Activated T-cell treated with anti-CD3 and anti-CD28 coated beads, Interleukin-2, amount 50 U/mL, for 24 hours (primary cell): ENCODE measurements around the gene SLC2A4RG.

ENCODE experiments used
- DNase-seq: peaks from one replicate; pipeline ENCODE4 v3.0.0-alpha.2; 2020
- H3K27ac Mint-ChIP-seq: 2 replicates; pipeline ENCODE4 v1.8.0; 2020; ENCODE audit warnings: mild to moderate bottlenecking, mixed read lengths
- H3K27me3 Mint-ChIP-seq: 2 replicates; pipeline ENCODE4 v1.8.0; 2020; ENCODE audit warnings: mixed read lengths
- H3K36me3 Mint-ChIP-seq: 2 replicates; pipeline ENCODE4 v1.8.0; 2020; ENCODE audit warnings: low read depth, mixed read lengths
- H3K4me1 Mint-ChIP-seq: 2 replicates; pipeline ENCODE4 v1.8.0; 2020; ENCODE audit warnings: low read depth, mixed read lengths
- H3K4me3 Mint-ChIP-seq: 2 replicates; pipeline ENCODE4 v1.8.0; 2020; ENCODE audit warnings: mild to moderate bottlenecking, moderate library complexity, mixed read lengths
- H3K9me3 Mint-ChIP-seq: 2 replicates; pipeline ENCODE4 v1.8.0; 2020; ENCODE audit warnings: mixed read lengths

Gene SLC2A4RG

GRCh38 chr20:63703976-63704748 is 35.4 kb upstream of the SLC2A4RG start:
- peaks cover 73% of the 10 kb centered on the region for H3K36me3 Mint-ChIP-seq
- no peak for DNase-seq
- peak overlapping the region; percentile 76 for H3K27ac Mint-ChIP-seq
- H3K4me1 Mint-ChIP-seq = peaks cover 41% of the 10 kb centered on the region
- no peaks in the 10 kb centered on the region for H3K9me3 Mint-ChIP-seq
- no peak overlapping the region for H3K4me3 Mint-ChIP-seq
- no peaks in the 10 kb centered on the region for H3K27me3 Mint-ChIP-seq

- no peaks in the 10 kb centered on the region for H3K9me3 Mint-ChIP-seq
- H3K36me3 Mint-ChIP-seq = peaks cover 72% of the 10 kb centered on the region
- H3K27me3 Mint-ChIP-seq = no peaks in the 10 kb centered on the region
- no peak overlapping the region for H3K4me3 Mint-ChIP-seq
- no peak for DNase-seq
- H3K27ac Mint-ChIP-seq = peak overlapping the region; percentile 93
- peaks cover 39% of the 10 kb centered on the region for H3K4me1 Mint-ChIP-seq
Measured at GRCh38 chr20:63704749-63705117, 34.8 kb upstream of the SLC2A4RG start.

GRCh38 chr20:63705232-63706026 is 34.1 kb upstream of the SLC2A4RG start:
- DNase-seq = no peak
- peaks cover 41% of the 10 kb centered on the region for H3K4me1 Mint-ChIP-seq
- peak overlapping the region; percentile 93 for H3K27ac Mint-ChIP-seq
- peak overlapping the region; percentile 95 for H3K4me3 Mint-ChIP-seq
- H3K36me3 Mint-ChIP-seq = peaks cover 73% of the 10 kb centered on the region
- H3K27me3 Mint-ChIP-seq = no peaks in the 10 kb centered on the region
- H3K9me3 Mint-ChIP-seq = no peaks in the 10 kb centered on the region

- Mint-ChIP-seq H3K4me1 (peaks cover 44% of the 10 kb centered on the region), H3K4me3 (peak overlapping the region; percentile 95), H3K27ac (peak overlapping the region; percentile 93), H3K36me3 (peaks cover 78% of the 10 kb centered on the region), H3K9me3 (no peaks in the 10 kb centered on the region), H3K27me3 (no peaks in the 10 kb centered on the region)
- no peak for DNase-seq
Measured at GRCh38 chr20:63706027-63706695, 33.4 kb upstream of the SLC2A4RG start.

GRCh38 chr20:63706852-63707557 is 32.6 kb upstream of the SLC2A4RG start:
- peaks cover 85% of the 10 kb centered on the region for H3K36me3 Mint-ChIP-seq

GRCh38 chr20:63707558-63708300 is 31.8 kb upstream of the SLC2A4RG start, which contains the start of the genes ARFRP1 and ZGPAT:
Gene ARFRP1 (minus strand): TSS chr20:63707976. CDS start chr20:63707091, 885 bp downstream.
Gene ZGPAT (plus strand): TSS chr20:63708039. CDS start chr20:63708581, 542 bp downstream.
- peaks cover 52% of the 10 kb centered on the region for H3K4me1 Mint-ChIP-seq
- no peaks in the 10 kb centered on the region for H3K9me3 Mint-ChIP-seq
- H3K36me3 Mint-ChIP-seq = peaks cover 85% of the 10 kb centered on the region
- no peaks in the 10 kb centered on the region for H3K27me3 Mint-ChIP-seq
- DNase-seq = peak; percentile 93
- peak within 1 kb of the TSS; percentile 93 for H3K27ac Mint-ChIP-seq
- peak within 1 kb of the TSS; percentile 95 for H3K4me3 Mint-ChIP-seq

More at GRCh38 chr20:63706852-63707557, 32.6 kb upstream of the SLC2A4RG start:
- peak overlapping the region; percentile 95 for H3K4me3 Mint-ChIP-seq
- peak overlapping the region; percentile 93 for H3K27ac Mint-ChIP-seq
- H3K27me3 Mint-ChIP-seq = no peaks in the 10 kb centered on the region
- peak; percentile 77 for DNase-seq
- no peaks in the 10 kb centered on the region for H3K9me3 Mint-ChIP-seq
- H3K4me1 Mint-ChIP-seq = peaks cover 50% of the 10 kb centered on the region

- peak overlapping the region; percentile 91 for H3K27ac Mint-ChIP-seq
- no peaks in the 10 kb centered on the region for H3K9me3 Mint-ChIP-seq
- no peak for DNase-seq
- no peaks in the 10 kb centered on the region for H3K27me3 Mint-ChIP-seq
- peaks cover 54% of the 10 kb centered on the region for H3K4me1 Mint-ChIP-seq
- H3K4me3 Mint-ChIP-seq = peak overlapping the region; percentile 95
- peaks cover 86% of the 10 kb centered on the region for H3K36me3 Mint-ChIP-seq
Measured at GRCh38 chr20:63708301-63709148, 31.1 kb upstream of the SLC2A4RG start.

GRCh38 chr20:63709149-63709527 is 30.4 kb upstream of the SLC2A4RG start:
- no peak for DNase-seq
- peaks cover 85% of the 10 kb centered on the region for H3K36me3 Mint-ChIP-seq
- H3K27ac Mint-ChIP-seq = peak overlapping the region; percentile 91
- H3K27me3 Mint-ChIP-seq = no peaks in the 10 kb centered on the region
- no peaks in the 10 kb centered on the region for H3K9me3 Mint-ChIP-seq
- peak overlapping the region; percentile 95 for H3K4me3 Mint-ChIP-seq
- H3K4me1 Mint-ChIP-seq = peaks cover 54% of the 10 kb centered on the region

- Mint-ChIP-seq H3K27me3 (no peaks in the 10 kb centered on the region), H3K27ac (peak overlapping the region; percentile 80), H3K4me1 (peaks cover 55% of the 10 kb centered on the region), H3K4me3 (no peak overlapping the region), H3K36me3 (peaks cover 85% of the 10 kb centered on the region), H3K9me3 (peaks cover 7% of the 10 kb centered on the region)
- no peak for DNase-seq
Measured at GRCh38 chr20:63711085-63711645, 28.4 kb upstream of the SLC2A4RG start.

GRCh38 chr20:63712191-63712590 is 27.4 kb upstream of the SLC2A4RG start:
- peaks cover 85% of the 10 kb centered on the region for H3K36me3 Mint-ChIP-seq
- H3K9me3 Mint-ChIP-seq = peaks cover 7% of the 10 kb centered on the region
- no peaks in the 10 kb centered on the region for H3K27me3 Mint-ChIP-seq
- peak overlapping the region; percentile 56 for H3K27ac Mint-ChIP-seq
- no peak overlapping the region for H3K4me3 Mint-ChIP-seq
- H3K4me1 Mint-ChIP-seq = peaks cover 56% of the 10 kb centered on the region
- DNase-seq = no peak

- H3K36me3 Mint-ChIP-seq = peaks cover 95% of the 10 kb centered on the region
- H3K27me3 Mint-ChIP-seq = no peaks in the 10 kb centered on the region
- peaks cover 51% of the 10 kb centered on the region for H3K4me1 Mint-ChIP-seq
- DNase-seq = no peak
- H3K27ac Mint-ChIP-seq = no peak overlapping the region
- H3K9me3 Mint-ChIP-seq = peaks cover 13% of the 10 kb centered on the region
- no peak overlapping the region for H3K4me3 Mint-ChIP-seq
Measured at GRCh38 chr20:63714858-63715257, 24.7 kb upstream of the SLC2A4RG start.

- Mint-ChIP-seq H3K4me3 (no peak overlapping the region), H3K27ac (peak overlapping the region; percentile 11), H3K27me3 (no peaks in the 10 kb centered on the region), H3K36me3 (peaks cover 88% of the 10 kb centered on the region), H3K4me1 (peaks cover 47% of the 10 kb centered on the region), H3K9me3 (peaks cover 13% of the 10 kb centered on the region)
- no peak for DNase-seq
Measured at GRCh38 chr20:63718996-63719395, 20.6 kb upstream of the SLC2A4RG start.
